Measurements from ENCODE around the gene CACNA1D.

CACNA1D gene

GRCh38 chr3:53804697-53805462 is 310.5 kb downstream of the CACNA1D start:
- POLR2A ChIA-PET (ENCODE audit: low non-redundant PET) = no interaction called here
- CTCF ChIA-PET = no interaction called here
- no peak for TF ChIP-seq CTCF (conservative IDR thresholded peaks at IDR 0.05; ENCODE audit: low read depth)
- peak; percentile 55 for DNase-seq (ENCODE audit: low spot score)
- no peak overlapping the region for H3K27ac ChIP-seq

GRCh38 chr3:53805463-53806159 is 311.2 kb downstream of the CACNA1D start:
- ChIA-PET CTCF (no interaction called here), POLR2A (ENCODE audit: low non-redundant PET) (no interaction called here)
- TF ChIP-seq CTCF (conservative IDR thresholded peaks at IDR 0.05; ENCODE audit: low read depth) = no peak
- no peak overlapping the region for H3K27ac ChIP-seq
- no peak for DNase-seq (ENCODE audit: low spot score)

- ChIA-PET CTCF (no interaction called here), POLR2A (ENCODE audit: low non-redundant PET) (no interaction called here)
- TF ChIP-seq CTCF (conservative IDR thresholded peaks at IDR 0.05; ENCODE audit: low read depth) = no peak
- no peak for DNase-seq (ENCODE audit: low spot score)
- no peak overlapping the region for H3K27ac ChIP-seq
Observed at GRCh38 chr3:53806182-53807116, 312.0 kb downstream of the CACNA1D start.

GRCh38 chr3:53807117-53807810 is 312.9 kb downstream of the CACNA1D start:
- no peak for TF ChIP-seq CTCF (conservative IDR thresholded peaks at IDR 0.05; ENCODE audit: low read depth)
- H3K27ac ChIP-seq = no peak overlapping the region
- POLR2A ChIA-PET (ENCODE audit: low non-redundant PET) = no interaction called here
- no peak for DNase-seq (ENCODE audit: low spot score)
- CTCF ChIA-PET = no interaction called here

- POLR2A ChIA-PET (ENCODE audit: low non-redundant PET) = no interaction called here
- CTCF ChIA-PET = no interaction called here
- no peak for DNase-seq (ENCODE audit: low spot score)
Observed at GRCh38 chr3:53808496-53808895, 314.1 kb downstream of the CACNA1D start.

More at GRCh38 chr3:53808496-53808895, 314.1 kb downstream of the CACNA1D start:
- H3K27ac ChIP-seq = no peak overlapping the region
- no peak for TF ChIP-seq CTCF (conservative IDR thresholded peaks at IDR 0.05; ENCODE audit: low read depth)

Measured in RWPE1 (cell line).